K562 (cell line): ENCODE data around the gene ZBTB16. TPM values are rescaled to one million over a fixed set of nuclear protein-coding genes. Genes with fewer than 3 reads are reported as not detected.

Experiments
- ATAC-seq: fragments of 200-7000 bp; cut with Tn5 transposase; 3 replicates; pipeline ENCODE4 v1.9.1; 2020; ENCODE audit warnings: moderate library complexity
- BruUV-seq: library from RNA; stranded (reverse); fragments of 400-500 nt; replicated peaks from 2 replicates; lab custom pipeline; 2021; lab: Mats Ljungman, UMichigan
- CTCF ChIA-PET: fragments of 300-600 bp; formaldehyde crosslinking; extraction: SDS; loops from one replicate; lab custom pipeline; 2021; ENCODE audit warnings: low intra/inter-chr PET ratio; lab: Yijun Ruan, JAX
- POLR2A ChIA-PET: fragments of 300-600, 350-650 bp; sonication (Branson Sonifier 250); formaldehyde crosslinking; extraction: SDS; loops from one replicate; lab custom pipeline; 2021; ENCODE audit warnings: antibody characterized with exemption, inconsistent platforms; lab: Yijun Ruan, JAX
- DNase-seq, 4 experiments: peaks; one replicate each; pipeline versions ENCODE4 v3.0.0 to v3.0.0-alpha.2; 2011 to 2018; ENCODE audit warnings: low spot score in 3 of 4, mixed read lengths in 3 of 4; ENCODE audit errors: extremely low read depth in 1 of 4
- FAIRE-seq: peaks from 2 replicates; lab custom pipeline; 2011; peaks lifted over from hg19 to GRCh38; lab: Jason Lieb, UNC
- H2AFZ ChIP-seq: 2 replicates; pipeline ENCODE4 v1.6.0; 2011; ENCODE audit warnings: low read depth, low read length, control low read depth, inconsistent platforms
- H3K27ac ChIP-seq: fragments of 200-600 bp; 3 replicates; pipeline ENCODE4 v1.8.0; 2011; ENCODE audit warnings: low read depth, mild to moderate bottlenecking, control low read depth, inconsistent platforms, low read length, moderate library complexity, mixed read lengths; ENCODE audit errors: extremely low read depth
- H3K27me3 ChIP-seq, 2 experiments: fragments of 300-600 bp in 1 of 2; 2 replicates in 1 of 2; 3 replicates in 1 of 2; pipeline versions ENCODE4 v1.6.0 to v1.8.0; 2011; ENCODE audit warnings: inconsistent platforms in 2 of 2, low read length in 2 of 2, mild to moderate bottlenecking in 1 of 2, mixed read lengths in 1 of 2, moderate library complexity in 1 of 2; ENCODE audit not compliant: control insufficient read depth in 2 of 2, insufficient read depth in 2 of 2
- H3K36me3 ChIP-seq: fragments of 300-600 bp; 3 replicates; pipeline ENCODE4 v1.8.0; 2011; ENCODE audit warnings: mild to moderate bottlenecking, low read length, inconsistent platforms; ENCODE audit not compliant: control insufficient read depth, insufficient read depth
- H3K4me1 ChIP-seq, 2 experiments: fragments of 200-600 bp in 1 of 2; replicated peaks in 1 of 2; 2 replicates in 1 of 2; 3 replicates in 1 of 2; pipeline versions ENCODE4 v1.5.1 to v1.8.0; 2011; ENCODE audit warnings: inconsistent platforms in 2 of 2, low read length in 2 of 2, mild to moderate bottlenecking in 1 of 2, mixed read lengths in 1 of 2, moderate library complexity in 1 of 2; ENCODE audit not compliant: control insufficient read depth in 2 of 2, insufficient read depth in 2 of 2
- H3K4me2 ChIP-seq: 2 replicates; pipeline ENCODE4 v1.6.1; 2011; ENCODE audit warnings: low read length, control low read depth, inconsistent platforms, mixed read lengths; ENCODE audit not compliant: insufficient read depth
- H3K4me3 ChIP-seq: fragments of 200-600 bp; sonication (generic), shearing (Covaris generic); 2 replicates; pipeline ENCODE4 v1.5.1; 2016; ENCODE audit warnings: control low read depth, inconsistent platforms
- H3K79me2 ChIP-seq: fragments of 200-600 bp; 3 replicates; pipeline ENCODE4 v1.8.0; 2011; ENCODE audit warnings: low read length, inconsistent platforms; ENCODE audit not compliant: control insufficient read depth, insufficient read depth
- H3K9ac ChIP-seq, 2 experiments: 2 replicates each; pipeline versions ENCODE4 v1.6.0 to v1.6.1; 2011; ENCODE audit warnings: low read depth in 2 of 2, low read length in 2 of 2, control low read depth in 1 of 2, inconsistent platforms in 1 of 2, mild to moderate bottlenecking in 1 of 2, mixed read lengths in 1 of 2; ENCODE audit not compliant: insufficient read depth in 1 of 2
- H3K9me1 ChIP-seq: one replicate; pipeline ENCODE4 v1.6.0; 2011; ENCODE audit warnings: inconsistent platforms, mild to moderate bottlenecking, low read length, moderate library complexity; ENCODE audit not compliant: control insufficient read depth, insufficient read depth
- H3K9me3 ChIP-seq: replicated peaks from 2 replicates; pipeline ENCODE4 v1.5.1; 2011; ENCODE audit warnings: low read depth, low read length, inconsistent platforms; ENCODE audit not compliant: control insufficient read depth, insufficient read depth
- H4K20me1 ChIP-seq: replicated peaks from 2 replicates; pipeline ENCODE4 v1.6.1; 2011; ENCODE audit warnings: low read length, inconsistent platforms, mixed read lengths; ENCODE audit not compliant: control insufficient read depth, insufficient read depth
- BRD4 ChIP-seq: fragments of 200-600 bp; sonication (generic); IDR thresholded peaks from 2 replicates; pipeline ENCODE4 v1.6.1; 2017; ENCODE audit warnings: inconsistent platforms
- CBX5 ChIP-seq: IDR thresholded peaks from 2 replicates; pipeline ENCODE4 v1.6.1; 2014; ENCODE audit warnings: low read depth, borderline replicate concordance
- CEBPG ChIP-seq, 3 experiments: fragments of 200-800 bp in 1 of 3; sonication (Bioruptor generic) in 1 of 3; sonication (generic) in 1 of 3; formaldehyde crosslinking in 1 of 3; IDR thresholded peaks in 2 of 3; conservative IDR thresholded peaks in 1 of 3; 2 replicates each; pipeline versions ENCODE4 v1.6.1 to v1.8.0; 2016 to 2022; ENCODE audit warnings: missing compliant biosample characterization in 2 of 3, missing genetic modification characterization in 2 of 3, mild to moderate bottlenecking in 1 of 3, missing genetic modification reagents in 1 of 3
- E2F6 ChIP-seq, 2 experiments: IDR thresholded peaks; 2 replicates each; pipeline ENCODE4 v1.6.1; 2011; ENCODE audit warnings: borderline replicate concordance in 1 of 2, control low read depth in 1 of 2, low read depth in 1 of 2, low read length in 1 of 2, mild to moderate bottlenecking in 1 of 2, mixed read lengths in 1 of 2, moderate library complexity in 1 of 2; ENCODE audit not compliant: insufficient read depth in 1 of 2, insufficient read length in 1 of 2, poor library complexity in 1 of 2, severe bottlenecking in 1 of 2; ENCODE audit errors: extremely low read depth in 1 of 2
- MXI1 ChIP-seq: IDR thresholded peaks from 2 replicates; pipeline ENCODE4 v1.6.1; 2011; ENCODE audit warnings: low read depth, mild to moderate bottlenecking, improper control_type of control experiment, low read length
- NCOA1 ChIP-seq: fragments of 450-650 bp; IDR thresholded peaks from 2 replicates; pipeline ENCODE4 v1.6.1; 2016; ENCODE audit warnings: low read depth
- SMAD2 ChIP-seq: fragments of 150-350 bp; IDR thresholded peaks from 2 replicates; pipeline ENCODE4 v1.6.1; 2014; ENCODE audit warnings: low read depth, mild to moderate bottlenecking, low read length
- SMC3 ChIP-seq: conservative IDR thresholded peaks from 2 replicates; pipeline ENCODE4 v1.6.1; 2011; ENCODE audit warnings: low read depth, low read length, improper control_type of control experiment; ENCODE audit not compliant: insufficient read depth
- ZNF197 ChIP-seq: fragments of 200-800 bp; sonication (Bioruptor generic); IDR thresholded peaks from 2 replicates; pipeline ENCODE4 v1.6.1; 2016; ENCODE audit warnings: low read depth, missing genetic modification characterization, missing compliant biosample characterization
- ZNF212 ChIP-seq: fragments of 450-650 bp; formaldehyde crosslinking; IDR thresholded peaks from 2 replicates; pipeline ENCODE4 v1.4.0; 2020; ENCODE audit warnings: mild to moderate bottlenecking
- ZNF766 ChIP-seq: fragments of 200-800 bp; sonication (Bioruptor generic); conservative IDR thresholded peaks from 2 replicates; pipeline ENCODE4 v1.6.1; 2016; ENCODE audit warnings: missing genetic modification characterization, missing compliant biosample characterization
- WGBS: fragments of 100-300 bp; shearing (Covaris generic); methylation state at CpG from one replicate; pipeline ENCODE4 v1.1.6; 2016; ENCODE audit warnings: low coverage, mixed read lengths; ENCODE audit not compliant: insufficient coverage; ENCODE audit errors: missing lambda C conversion rate; 5-methylcytosine and 5-hydroxymethylcytosine counted together
- in situ Hi-C: fragments of 300-500 bp; cut with MboI; formaldehyde crosslinking; loops from 4 replicates; pipeline ENCODE4 v1.15.0; 2018; ENCODE audit warnings: inconsistent platforms, mixed read lengths
- intact Hi-C: fragments of 100-400 bp; cut with micrococcal nuclease; formaldehyde crosslinking; loops from 2 replicates; pipeline ENCODE4 v1.14.2; 2022
- polyA plus RNA-seq, 8 experiments: library from polyadenylated mRNA; depleted of rRNA in 4 of 8; stranded (reverse) in 5 of 8; unstranded in 3 of 8; fragments of >200 nt; fragmentation: Nextera tagmentation in 2 of 8; fragmentation: Illumina TruSeq in 1 of 8; extraction: Ambion mirVana in 2 of 8; extraction: Trizol in 1 of 8; gene quantifications; 2 replicates each; pipeline versions ENCODE4 v1.2.1 to v1.2.3, GENCODE V29; 2011 to 2014; ENCODE audit warnings: inconsistent platforms in 1 of 8, missing spikeins in 1 of 8
- total RNA-seq, 7 experiments: library from RNA; depleted of rRNA in 6 of 7; stranded (reverse); fragments of >200 nt in 6 of 7; fragmentation: Illumina TruSeq in 2 of 7; extraction: Trizol in 2 of 7; gene quantifications; 2 replicates each; pipeline versions ENCODE4 v1.2.1 to v1.2.3, GENCODE V29; 2011 to 2021; ENCODE audit warnings: low replicate concordance in 1 of 7

Gene ZBTB16
- total and polyA plus RNA-seq, 9 of the 15 experiments (the other 6 are each of a cell fraction or from before 2014, with no cell fraction given), result 0.06 to 0.40 (median 0.24) TPM; not detected in 4

GRCh38 chr11:114163229-114163631, 103.7 kb downstream of the ZBTB16 start:
- no peak for DNase-seq
- Histone ChIP-seq H3K4me3 (no peak overlapping the region), H2AFZ (no peak overlapping the region), H3K27ac (no peak overlapping the region), H4K20me1 (no peaks in the 10 kb centered on the region), H3K9me3 (no peaks in the 10 kb centered on the region), H3K4me1 (peaks cover 10 to 30% of the 10 kb centered on the region in 2 experiments; a peak in 4 of 5 replicates), H3K36me3 (no peaks in the 10 kb centered on the region; the same call in 2 of the 3 replicates), H3K9me1 (no peaks in the 10 kb centered on the region), H3K9ac (no peak overlapping the region), H3K79me2 (no peaks in the 10 kb centered on the region), H3K27me3 (peaks cover 0 to 8% of the 10 kb centered on the region in 2 experiments; a peak in 3 of 5 replicates), H3K4me2 (no peak overlapping the region)
- CTCF ChIA-PET, result no interaction called here
- TF ChIP-seq CEBPG (CRISPR knock-in tag; IDR thresholded peaks at IDR 0.05) (no peak), CEBPG (tag; conservative IDR thresholded peaks at IDR 0.05 in 1 of 2, IDR thresholded peaks at IDR 0.05 in 1 of 2) (no peak), SMAD2 (no peak), ZNF766 (CRISPR knock-in tag) (no peak), SMC3 (no peak), MXI1 (no peak), CBX5 (no peak), ZNF197 (no peak), E2F6 (IDR thresholded peaks at IDR 0.05; ENCODE audit: borderline replicate concordance in 1 of 2, extremely low read depth in 1 of 2, insufficient read depth in 1 of 2, insufficient read length in 1 of 2, low read depth in 1 of 2, low read length in 1 of 2, poor library complexity in 1 of 2, severe bottlenecking in 1 of 2) (no peak), BRD4 (no peak), NCOA1 (no peak), ZNF212 (CRISPR knock-in tag) (no peak)
- intact Hi-C loops (no loop called here), in situ Hi-C loops (no loop called here)
- no peak for ATAC-seq
- POLR2A ChIA-PET, result no interaction called here
- WGBS, result 27% methylated on average over 7 of the region's 7 CpGs
- FAIRE-seq, result no peak
- no TSS peak for BruUV-seq
